GM21423 (cell line): ENCODE measurements around the gene IL11.
A peak's percentile ranks its signal among the peaks of the same experiment; 100 is the strongest.

Experiments used
- ATAC-seq: cut with Tn5 transposase; IDR thresholded peaks from one replicate; pipeline ENCODE4 v1.9.1; 2021; ENCODE audit warnings: mild to moderate bottlenecking, moderate library complexity; ENCODE audit not compliant: unreplicated experiment

Gene IL11

GRCh38 chr19:55391702-55392615, 21.7 kb upstream of the IL11 start:
- ATAC-seq: no peak

GRCh38 chr19:55391191-55391670, 21.0 kb upstream of the IL11 start:
- no peak for ATAC-seq

GRCh38 chr19:55390461-55390880, 20.2 kb upstream of the IL11 start:
- ATAC-seq: no peak

- no peak for ATAC-seq
These were observed 19.4 kb upstream of the IL11 start for GRCh38 chr19:55389386-55390317.

- no peak for ATAC-seq
These were observed 17.7 kb upstream of the IL11 start for GRCh38 chr19:55387736-55388497.

GRCh38 chr19:55386493-55386971, 16.3 kb upstream of the IL11 start:
- ATAC-seq: no peak

- peak; percentile 66 for ATAC-seq
These were observed 15.6 kb upstream of the IL11 start, which contains the start of gene RPL28 for GRCh38 chr19:55385724-55386492. Gene RPL28 (plus strand): TSS chr19:55385932. CDS start chr19:55386358, 426 bp downstream.

GRCh38 chr19:55384920-55385723, 14.9 kb upstream of the IL11 start:
- peak; percentile 59 for ATAC-seq

- no peak for ATAC-seq
These were observed 14.1 kb upstream of the IL11 start, which contains the start of gene TMEM238 for GRCh38 chr19:55384131-55384919. Gene TMEM238 (minus strand): TSS chr19:55384292. CDS start chr19:55384259, 33 bp downstream.

- ATAC-seq: no peak
These were observed 13.2 kb upstream of the IL11 start for GRCh38 chr19:55383279-55384130.

- no peak for ATAC-seq
These were observed 12.3 kb upstream of the IL11 start for GRCh38 chr19:55382522-55383054.

- no peak for ATAC-seq
These were observed 11.8 kb upstream of the IL11 start for GRCh38 chr19:55382013-55382412.

GRCh38 chr19:55379174-55379573, 8.9 kb upstream of the IL11 start:
- ATAC-seq: no peak

- ATAC-seq: no peak
These were observed 7.3 kb upstream of the IL11 start for GRCh38 chr19:55377356-55378131.

- no peak for ATAC-seq
These were observed 6.1 kb upstream of the IL11 start, which contains the start of gene TMEM190 for GRCh38 chr19:55376241-55376933. Gene TMEM190 (plus strand): TSS chr19:55376826. CDS start chr19:55376854, 28 bp downstream.
